ENCODE measurements around the gene NPEPL1. TPM values are rescaled to one million over a fixed set of nuclear protein-coding genes. Genes with fewer than 3 reads are reported as not detected.

Gene NPEPL1
- total RNA-seq, 1 donor from 2014 or later: 23.3 TPM

Other genes with a start within 250 kb of the NPEPL1 start
- gene APCDD1L, start 177.4 kb upstream of the NPEPL1 start, total RNA-seq: 0.32 TPM
- gene STX16, start 41.5 kb upstream of the NPEPL1 start, total RNA-seq: 23.8 TPM
- gene GNAS-AS1, start 158.1 kb downstream of the NPEPL1 start, total RNA-seq: 0.38 TPM
- 1,475 TPM for gene GNAS, start 159.9 kb downstream of the NPEPL1 start, total RNA-seq